Measurements from ENCODE around the gene BFSP1. TPM values are rescaled to one million over a fixed set of nuclear protein-coding genes. Genes with fewer than 3 reads are reported as not detected.

Gene BFSP1
- 1.7 and 2.7 TPM in 2 replicates for total RNA-seq

GRCh38 chr20:17530716-17531664, at the start of gene BFSP1:
BFSP1 (minus strand) TSS chr20:17531379; CDS start chr20:17531329, 50 bp downstream.

GRCh38 chr20:17569616-17570346, 38.6 kb upstream of the BFSP1 start, which contains the start of gene DSTN:
DSTN (plus strand) TSS chr20:17570075; CDS start chr20:17570209, 134 bp downstream.

Other genes with a start within 250 kb of the BFSP1 start
- 166 and 200 TPM in 2 replicates for gene DSTN, start 38.7 kb upstream of the BFSP1 start, total RNA-seq
- gene RRBP1, start 150.9 kb upstream of the BFSP1 start, total RNA-seq = 151 TPM in 2 replicates
- gene BANF2, start 168.6 kb upstream of the BFSP1 start, total RNA-seq = not detected in 2 replicates

Measured in bronchus fibroblast of lung (primary cell).